HepG2 (cell line): ENCODE results near the gene LOXL3. TPM values are rescaled to one million over a fixed set of nuclear protein-coding genes. Genes with fewer than 3 reads are reported as not detected.

ENCODE experiments used
- DMAP1 ChIP-seq: IDR thresholded peaks from 2 replicates; pipeline ENCODE4 v1.6.1; 2016
- EZH2 ChIP-seq: conservative IDR thresholded peaks from 2 replicates; pipeline ENCODE4 v1.6.1; 2012; ENCODE audit warnings: mild to moderate bottlenecking, low read depth, low read length, moderate library complexity
- FOSL1 ChIP-seq: sonication (generic); formaldehyde crosslinking; IDR thresholded peaks from 2 replicates; pipeline ENCODE4 v1.9.0; 2021; ENCODE audit warnings: missing genetic modification reagents, borderline replicate concordance
- HMG20A ChIP-seq: IDR thresholded peaks from 2 replicates; pipeline ENCODE4 v1.6.1; 2016; ENCODE audit warnings: borderline replicate concordance
- IKZF1 ChIP-seq: fragments of 450-650 bp; IDR thresholded peaks from 2 replicates; pipeline ENCODE4 v1.7.1; 2016
- KLF9 ChIP-seq: IDR thresholded peaks from 2 replicates; pipeline ENCODE4 v1.6.1; 2016; ENCODE audit warnings: low read depth
- POLR2G ChIP-seq: fragments of 200-400 bp; formaldehyde crosslinking; IDR thresholded peaks from 2 replicates; pipeline ENCODE4 v1.6.1; 2018; ENCODE audit warnings: mild to moderate bottlenecking, low read depth, low read length, moderate library complexity
- SIN3A ChIP-seq: IDR thresholded peaks from 2 replicates; pipeline ENCODE4 v1.6.1; 2011; ENCODE audit warnings: low read depth, mild to moderate bottlenecking, control low read depth, low read length, borderline replicate concordance
- SP1 ChIP-seq, 2 experiments: fragments of 450-650 bp in 1 of 2; sonication (generic) in 1 of 2; formaldehyde crosslinking in 1 of 2; IDR thresholded peaks; 2 replicates each; pipeline versions ENCODE4 v1.4.0 to v1.6.1; 2016 to 2020; ENCODE audit warnings: missing genetic modification reagents in 1 of 2
- SSRP1 ChIP-seq: IDR thresholded peaks from 2 replicates; pipeline ENCODE4 v1.6.1; 2016; ENCODE audit warnings: control low read depth
- THAP11 ChIP-seq: IDR thresholded peaks from 2 replicates; pipeline ENCODE4 v1.6.1; 2016; ENCODE audit warnings: missing biosample characterization, missing genetic modification reagents
- ZNF33B ChIP-seq: sonication (generic); formaldehyde crosslinking; IDR thresholded peaks from 2 replicates; pipeline ENCODE4 v1.5.1; 2020; ENCODE audit warnings: mild to moderate bottlenecking, missing genetic modification reagents
- ZNF44 ChIP-seq: sonication (generic); formaldehyde crosslinking; IDR thresholded peaks from 2 replicates; pipeline ENCODE4 v1.5.1; 2020; ENCODE audit warnings: mild to moderate bottlenecking, missing genetic modification reagents
- ZNF484 ChIP-seq: sonication (generic); formaldehyde crosslinking; IDR thresholded peaks from 2 replicates; pipeline ENCODE4 v1.5.1; 2020; ENCODE audit warnings: mild to moderate bottlenecking, low read depth, missing genetic modification reagents, borderline replicate concordance
- ZNF607 ChIP-seq: sonication (generic); formaldehyde crosslinking; IDR thresholded peaks from 2 replicates; pipeline ENCODE4 v1.5.1; 2020; ENCODE audit warnings: missing genetic modification reagents, mild to moderate bottlenecking, borderline replicate concordance
- ZNF788 ChIP-seq: sonication (generic); formaldehyde crosslinking; IDR thresholded peaks from 2 replicates; pipeline ENCODE4 v1.5.0; 2020; ENCODE audit warnings: mild to moderate bottlenecking, missing genetic modification reagents, borderline replicate concordance
- ZSCAN31 ChIP-seq: sonication (generic); formaldehyde crosslinking; IDR thresholded peaks from 2 replicates; pipeline ENCODE4 v1.5.0; 2020; ENCODE audit warnings: low read depth, mild to moderate bottlenecking, missing genetic modification reagents
- ZZZ3 ChIP-seq: sonication (generic); formaldehyde crosslinking; IDR thresholded peaks from 2 replicates; pipeline ENCODE4 v1.4.0; 2020; ENCODE audit warnings: missing genetic modification reagents, mild to moderate bottlenecking, borderline replicate concordance
- polyA plus RNA-seq, 8 experiments: library from polyadenylated mRNA; depleted of rRNA in 3 of 8; stranded (reverse) in 7 of 8; unstranded in 1 of 8; fragments of >200 nt; fragmentation: Illumina TruSeq in 4 of 8; extraction: Trizol in 4 of 8; gene quantifications; 2 replicates each; pipeline versions ENCODE4 v1.2.1 to v1.2.3, GENCODE V29; 2011 to 2016; ENCODE audit warnings: low read depth in 4 of 8, missing spikeins in 1 of 8, mixed read lengths in 1 of 8; ENCODE audit not compliant: insufficient read depth in 1 of 8
- total RNA-seq, 5 experiments: library from RNA; depleted of rRNA; stranded (reverse); fragments of >200 nt; fragmentation: Illumina TruSeq; extraction: Trizol; gene quantifications; 2 replicates each; pipeline ENCODE4 v1.2.3, GENCODE V29; 2016; ENCODE audit warnings: low read depth in 1 of 5
- TF ChIP-seq, protein P1 (sequence below): sonication (generic); formaldehyde crosslinking; IDR thresholded peaks from 2 replicates; pipeline ENCODE4 v1.9.0; 2021; ENCODE audit warnings: missing genetic modification reagents, borderline replicate concordance
- TF ChIP-seq, protein P2 (sequence below): sonication (generic); formaldehyde crosslinking; IDR thresholded peaks from 2 replicates; pipeline ENCODE4 v1.5.1; 2020; ENCODE audit warnings: missing genetic modification reagents, mild to moderate bottlenecking, borderline replicate concordance
- TF ChIP-seq, protein P3 (sequence below): sonication (generic); formaldehyde crosslinking; IDR thresholded peaks from 2 replicates; pipeline ENCODE4 v1.8.1; 2022; ENCODE audit warnings: low read depth, mild to moderate bottlenecking, missing genetic modification reagents

LOXL3 gene
- total and polyA plus RNA-seq, 2 of the 13 experiments (the other 11 are each of a cell fraction or from before 2014, with no cell fraction given) = 0.55 to 6.5 TPM

DNA sequence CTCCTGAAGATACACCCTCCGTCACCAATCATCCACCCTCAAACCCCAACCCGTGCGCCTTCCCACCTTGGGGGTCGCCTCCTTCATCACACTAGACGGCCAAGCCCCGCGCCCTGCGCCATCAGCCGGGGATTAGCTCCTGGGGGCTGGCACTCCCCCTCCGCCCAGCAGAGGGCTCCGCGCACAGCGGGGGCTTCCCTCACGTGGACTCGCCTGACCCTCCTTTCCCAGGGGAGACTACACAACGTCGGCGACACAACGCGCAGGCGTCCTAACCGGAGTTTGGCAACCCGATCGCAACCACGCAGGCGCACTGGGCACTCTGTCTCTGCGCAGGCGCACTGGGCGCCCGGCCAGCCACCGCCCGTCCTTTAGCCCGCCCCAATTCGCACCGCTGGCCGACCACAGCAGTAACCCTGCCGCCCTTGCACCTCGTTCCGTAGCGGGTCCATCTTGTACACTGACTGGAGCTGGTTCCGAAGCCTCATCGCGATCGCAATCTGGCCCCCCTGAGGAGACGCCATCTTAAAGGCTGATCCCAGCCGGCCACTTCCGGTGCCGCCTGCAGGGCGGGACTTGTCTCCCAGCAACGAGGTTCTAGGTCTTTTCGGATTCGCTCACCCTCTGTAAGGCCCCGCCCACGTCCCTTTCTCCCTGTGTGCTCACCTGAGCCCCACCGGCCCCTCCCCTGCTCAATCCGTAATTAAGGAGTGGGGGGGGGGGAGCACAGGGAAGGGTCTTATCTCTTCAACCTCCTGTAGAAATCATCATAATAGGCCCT, 46.4 kb downstream of the LOXL3 start, which contains the start of gene PCGF1 (continued):
- TF ChIP-seq, protein P1, sequence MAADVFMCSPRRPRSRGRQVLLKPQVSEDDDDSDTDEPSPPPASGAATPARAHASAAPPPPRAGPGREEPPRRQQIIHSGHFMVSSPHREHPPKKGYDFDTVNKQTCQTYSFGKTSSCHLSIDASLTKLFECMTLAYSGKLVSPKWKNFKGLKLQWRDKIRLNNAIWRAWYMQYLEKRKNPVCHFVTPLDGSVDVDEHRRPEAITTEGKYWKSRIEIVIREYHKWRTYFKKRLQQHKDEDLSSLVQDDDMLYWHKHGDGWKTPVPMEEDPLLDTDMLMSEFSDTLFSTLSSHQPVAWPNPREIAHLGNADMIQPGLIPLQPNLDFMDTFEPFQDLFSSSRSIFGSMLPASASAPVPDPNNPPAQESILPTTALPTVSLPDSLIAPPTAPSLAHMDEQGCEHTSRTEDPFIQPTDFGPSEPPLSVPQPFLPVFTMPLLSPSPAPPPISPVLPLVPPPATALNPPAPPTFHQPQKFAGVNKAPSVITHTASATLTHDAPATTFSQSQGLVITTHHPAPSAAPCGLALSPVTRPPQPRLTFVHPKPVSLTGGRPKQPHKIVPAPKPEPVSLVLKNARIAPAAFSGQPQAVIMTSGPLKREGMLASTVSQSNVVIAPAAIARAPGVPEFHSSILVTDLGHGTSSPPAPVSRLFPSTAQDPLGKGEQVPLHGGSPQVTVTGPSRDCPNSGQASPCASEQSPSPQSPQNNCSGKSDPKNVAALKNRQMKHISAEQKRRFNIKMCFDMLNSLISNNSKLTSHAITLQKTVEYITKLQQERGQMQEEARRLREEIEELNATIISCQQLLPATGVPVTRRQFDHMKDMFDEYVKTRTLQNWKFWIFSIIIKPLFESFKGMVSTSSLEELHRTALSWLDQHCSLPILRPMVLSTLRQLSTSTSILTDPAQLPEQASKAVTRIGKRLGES = no peak
- TF ChIP-seq, protein P2, sequence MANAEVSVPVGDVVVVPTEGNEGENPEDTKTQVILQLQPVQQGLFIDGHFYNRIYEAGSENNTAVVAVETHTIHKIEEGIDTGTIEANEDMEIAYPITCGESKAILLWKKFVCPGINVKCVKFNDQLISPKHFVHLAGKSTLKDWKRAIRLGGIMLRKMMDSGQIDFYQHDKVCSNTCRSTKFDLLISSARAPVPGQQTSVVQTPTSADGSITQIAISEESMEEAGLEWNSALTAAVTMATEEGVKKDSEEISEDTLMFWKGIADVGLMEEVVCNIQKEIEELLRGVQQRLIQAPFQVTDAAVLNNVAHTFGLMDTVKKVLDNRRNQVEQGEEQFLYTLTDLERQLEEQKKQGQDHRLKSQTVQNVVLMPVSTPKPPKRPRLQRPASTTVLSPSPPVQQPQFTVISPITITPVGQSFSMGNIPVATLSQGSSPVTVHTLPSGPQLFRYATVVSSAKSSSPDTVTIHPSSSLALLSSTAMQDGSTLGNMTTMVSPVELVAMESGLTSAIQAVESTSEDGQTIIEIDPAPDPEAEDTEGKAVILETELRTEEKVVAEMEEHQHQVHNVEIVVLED = peak; percentile 74; the same call in 1 of the 2 replicates
- TF ChIP-seq SIN3A (0 out of 2 replicates have a peak, but pooled peaks have one; percentile 15), FOSL1 (CRISPR knock-in tag) (no peak), ZNF607 (peak; percentile 84), ZNF44 (CRISPR knock-in tag) (peak; percentile 22; the same call in 1 of the 2 replicates), DMAP1 (CRISPR knock-in tag) (peak; percentile 85), EZH2 (no peak), POLR2G (peak; percentile 80), ZNF788 (CRISPR knock-in tag) (peak; percentile 95), HMG20A (no peak), ZNF33B (CRISPR knock-in tag) (no peak), ZNF484 (peak; percentile 53; the same call in 1 of the 2 replicates), ZZZ3 (peak; percentile 74), THAP11 (peak; percentile 95), KLF9 (CRISPR knock-in tag) (no peak), IKZF1 (no peak), ZSCAN31 (CRISPR knock-in tag) (peak; percentile 96), SSRP1 (no peak), SP1 (IDR thresholded peaks at IDR 0.05) (no peak), SP1 (CRISPR knock-in tag; IDR thresholded peaks at IDR 0.05) (0 out of 2 replicates have a peak, but pooled peaks have one; percentile 33)
- TF ChIP-seq, protein P3, sequence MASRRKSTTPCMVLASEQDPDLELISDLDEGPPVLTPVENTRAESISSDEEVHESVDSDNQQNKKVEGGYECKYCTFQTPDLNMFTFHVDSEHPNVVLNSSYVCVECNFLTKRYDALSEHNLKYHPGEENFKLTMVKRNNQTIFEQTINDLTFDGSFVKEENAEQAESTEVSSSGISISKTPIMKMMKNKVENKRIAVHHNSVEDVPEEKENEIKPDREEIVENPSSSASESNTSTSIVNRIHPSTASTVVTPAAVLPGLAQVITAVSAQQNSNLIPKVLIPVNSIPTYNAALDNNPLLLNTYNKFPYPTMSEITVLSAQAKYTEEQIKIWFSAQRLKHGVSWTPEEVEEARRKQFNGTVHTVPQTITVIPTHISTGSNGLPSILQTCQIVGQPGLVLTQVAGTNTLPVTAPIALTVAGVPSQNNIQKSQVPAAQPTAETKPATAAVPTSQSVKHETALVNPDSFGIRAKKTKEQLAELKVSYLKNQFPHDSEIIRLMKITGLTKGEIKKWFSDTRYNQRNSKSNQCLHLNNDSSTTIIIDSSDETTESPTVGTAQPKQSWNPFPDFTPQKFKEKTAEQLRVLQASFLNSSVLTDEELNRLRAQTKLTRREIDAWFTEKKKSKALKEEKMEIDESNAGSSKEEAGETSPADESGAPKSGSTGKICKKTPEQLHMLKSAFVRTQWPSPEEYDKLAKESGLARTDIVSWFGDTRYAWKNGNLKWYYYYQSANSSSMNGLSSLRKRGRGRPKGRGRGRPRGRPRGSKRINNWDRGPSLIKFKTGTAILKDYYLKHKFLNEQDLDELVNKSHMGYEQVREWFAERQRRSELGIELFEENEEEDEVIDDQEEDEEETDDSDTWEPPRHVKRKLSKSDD (CRISPR knock-in tag) = peak; percentile 13; the same call in 1 of the 2 replicates
